Measurements from ENCODE around the gene PPP2R5D.
"Not testable (repeated sequence)": the region's sequence is repeated elsewhere in the genome, so short reads cannot be mapped to it uniquely, and the experiment has no call there.

PPP2R5D gene

DNA sequence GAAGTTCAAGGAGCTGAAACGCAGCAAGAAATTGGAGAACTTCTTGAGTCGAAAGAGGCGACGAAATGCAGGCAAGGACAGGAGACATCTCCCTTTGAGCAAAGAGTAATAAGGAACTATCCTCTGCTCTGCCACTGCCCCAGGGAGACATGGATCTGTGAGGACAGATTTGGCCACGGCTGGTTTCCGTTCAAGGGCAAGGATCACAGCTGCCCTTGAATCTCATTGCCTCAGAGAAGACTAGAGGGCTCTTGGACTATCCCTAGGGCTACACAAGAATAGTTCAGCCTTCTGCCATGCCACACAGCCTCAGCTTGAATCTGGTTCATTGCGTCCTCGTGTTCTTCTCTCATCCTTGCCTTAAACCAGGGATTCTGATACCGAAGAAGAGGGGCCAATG, 44.8 kb downstream of the PPP2R5D start:
- DNase-seq (ENCODE audit: low read depth in 2 of 2), result no peak

DNA sequence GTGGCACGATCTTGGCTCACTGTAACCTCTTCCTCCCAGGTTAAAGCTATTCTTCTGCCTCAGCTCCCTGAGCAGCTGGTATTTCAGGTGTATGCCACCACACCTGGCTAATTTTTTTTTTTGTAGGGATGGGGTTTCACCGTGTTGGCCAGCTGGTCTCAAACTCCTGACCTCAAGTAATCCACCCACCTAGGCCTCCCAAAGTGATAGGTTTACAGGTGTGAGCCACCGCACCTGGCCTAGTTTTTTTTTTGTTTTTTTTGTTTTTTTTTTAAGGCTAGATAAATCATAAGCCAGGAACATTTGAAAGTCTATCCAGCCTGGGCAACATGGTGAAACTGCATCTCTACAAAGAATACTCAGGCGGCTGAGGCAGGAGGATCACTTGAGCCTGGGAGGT, 48.0 kb downstream of the PPP2R5D start:
- no peak for DNase-seq (ENCODE audit: low read depth in 2 of 2)

DNA sequence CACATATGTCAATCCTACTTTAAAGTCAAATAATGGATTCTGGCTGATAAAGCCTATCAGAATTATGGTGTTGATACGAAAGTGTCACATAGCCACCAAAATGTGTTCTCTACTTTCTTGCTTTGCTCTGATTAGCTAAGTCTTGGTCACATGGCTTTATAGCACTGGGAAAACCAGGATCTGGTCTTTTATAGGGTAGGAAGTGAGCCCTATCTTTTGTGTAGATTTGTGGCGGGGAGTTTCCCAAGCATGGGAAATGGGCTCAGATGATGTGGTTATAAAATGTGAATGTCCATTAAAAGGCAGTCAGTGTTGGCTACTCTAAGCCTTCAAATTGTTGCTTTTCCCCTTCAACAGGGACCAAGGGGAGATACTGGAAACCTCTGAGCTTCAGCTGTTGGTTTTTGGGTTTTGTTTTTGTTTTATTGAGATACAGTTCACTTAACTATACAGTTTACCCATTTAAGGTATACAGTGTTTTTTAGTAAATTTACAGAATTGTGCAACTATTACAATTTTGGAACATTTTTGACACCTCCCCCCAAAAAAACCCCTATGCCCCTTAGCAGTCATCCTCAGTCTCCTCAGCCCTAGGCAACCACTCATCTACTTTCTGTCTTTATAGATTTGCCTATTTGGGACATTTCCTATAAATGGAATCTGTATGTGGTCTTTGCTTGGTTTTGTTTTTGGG, 49.3 kb downstream of the PPP2R5D start:
- DNase-seq (ENCODE audit: low read depth in 2 of 2), result no peak

- no peak for DNase-seq (ENCODE audit: low read depth in 2 of 2)
Measured at GRCh38 chr6:43034190-43034525, 49.8 kb downstream of the PPP2R5D start.

DNA sequence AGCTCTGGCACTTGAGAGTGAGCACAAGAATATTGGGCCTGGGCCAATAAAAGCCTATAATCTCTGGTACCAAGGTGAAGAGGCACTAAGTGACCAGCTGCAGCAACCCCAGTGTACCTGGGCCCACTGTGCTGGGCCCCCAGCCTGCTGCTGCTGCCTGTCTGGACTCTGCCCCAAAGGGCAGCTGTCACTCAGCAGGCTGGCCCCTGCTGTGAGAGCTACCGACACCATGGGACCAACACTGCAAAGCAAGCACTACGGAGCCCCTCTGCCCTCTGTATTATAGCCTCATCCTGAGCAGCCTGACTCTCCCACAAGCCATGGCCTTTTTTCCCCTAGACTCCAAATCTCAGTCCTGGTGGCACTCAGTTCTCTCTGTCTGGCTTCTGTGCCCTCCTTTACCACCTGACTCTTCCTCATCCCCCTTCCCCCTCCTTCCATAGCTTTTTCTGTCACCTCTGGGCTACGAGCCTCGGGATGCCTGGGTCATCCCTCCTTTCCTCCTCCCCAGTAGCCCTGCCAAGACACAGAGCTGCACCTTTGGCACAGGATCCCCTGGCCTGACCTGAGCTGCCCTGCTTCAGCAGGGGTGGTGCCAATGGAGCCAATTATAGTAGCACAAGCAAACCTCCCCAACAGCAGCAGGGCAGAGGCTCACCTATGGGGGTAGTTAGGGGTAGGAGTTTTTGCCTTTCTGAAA, 51.3 kb downstream of the PPP2R5D start:
- no peak for DNase-seq (ENCODE audit: low read depth in 2 of 2)

GRCh38 chr6:43036712-43037111, 52.3 kb downstream of the PPP2R5D start:
- DNase-seq (ENCODE audit: low read depth in 2 of 2), result no peak

GRCh38 chr6:43037197-43037596, 52.8 kb downstream of the PPP2R5D start:
- DNase-seq (ENCODE audit: low read depth in 2 of 2), result no peak

GRCh38 chr6:43037706-43038105, 53.3 kb downstream of the PPP2R5D start:
- no peak for DNase-seq (ENCODE audit: low read depth in 2 of 2)

DNA sequence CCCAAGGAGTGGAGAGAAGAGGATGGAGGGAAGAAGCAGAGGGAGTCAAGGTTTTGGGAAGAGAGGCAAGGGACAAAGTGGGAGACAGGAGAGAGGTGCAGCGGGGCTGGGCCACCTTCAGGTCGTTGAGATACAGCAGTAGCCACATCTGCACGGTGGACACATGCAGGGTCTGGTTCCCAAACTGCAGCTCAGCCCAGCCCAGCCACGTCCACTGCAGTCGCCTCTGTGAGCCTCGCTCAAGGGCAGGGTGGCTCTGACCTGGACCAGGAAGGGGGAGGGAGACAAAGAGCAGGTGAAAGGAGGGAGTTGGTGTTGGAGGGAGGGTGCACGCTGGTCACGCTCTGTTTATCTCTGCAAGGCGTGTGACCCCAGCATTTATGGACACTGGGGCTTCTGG, 54.4 kb downstream of the PPP2R5D start:
- DNase-seq (ENCODE audit: low read depth in 2 of 2), result no peak

DNA sequence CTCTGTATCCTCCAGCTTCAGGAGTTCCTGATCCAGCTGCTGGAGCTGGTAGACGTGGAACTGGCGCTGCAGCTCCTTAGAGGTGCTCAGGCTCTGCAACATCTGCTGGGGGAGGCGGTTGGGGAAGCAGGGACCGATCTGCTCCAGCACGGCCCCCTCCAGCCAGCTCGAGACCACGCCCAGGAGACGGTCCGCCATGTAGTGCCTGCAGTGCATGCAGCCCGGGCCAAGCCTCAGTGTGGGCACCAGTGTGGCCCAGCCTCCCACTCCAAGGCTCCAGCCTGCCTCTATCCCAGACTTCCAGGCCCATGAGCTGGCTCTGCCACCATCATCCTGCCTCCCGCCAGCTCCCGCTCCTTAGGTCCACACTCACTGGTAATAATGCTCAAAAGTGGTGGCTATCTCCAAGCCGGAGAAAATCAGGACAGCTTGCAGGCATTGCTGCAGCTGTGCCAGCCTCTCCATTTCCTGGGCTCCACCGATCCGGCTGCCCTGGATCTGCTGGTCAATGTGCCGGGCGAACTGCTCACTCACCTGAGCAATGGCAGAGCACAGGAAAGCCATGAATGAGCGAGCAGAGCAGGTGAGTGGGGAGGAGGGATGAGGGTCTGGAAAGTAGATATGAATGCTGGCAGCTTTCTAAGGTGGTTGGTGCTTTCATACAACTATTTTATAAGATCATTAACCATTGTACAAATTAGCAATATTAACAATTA, 56.3 kb downstream of the PPP2R5D start:
- no peak for DNase-seq (ENCODE audit: low read depth in 2 of 2)

GRCh38 chr6:43041475-43041874, 57.1 kb downstream of the PPP2R5D start:
- DNase-seq (ENCODE audit: low read depth in 2 of 2), result not testable (repeated sequence)

DNA sequence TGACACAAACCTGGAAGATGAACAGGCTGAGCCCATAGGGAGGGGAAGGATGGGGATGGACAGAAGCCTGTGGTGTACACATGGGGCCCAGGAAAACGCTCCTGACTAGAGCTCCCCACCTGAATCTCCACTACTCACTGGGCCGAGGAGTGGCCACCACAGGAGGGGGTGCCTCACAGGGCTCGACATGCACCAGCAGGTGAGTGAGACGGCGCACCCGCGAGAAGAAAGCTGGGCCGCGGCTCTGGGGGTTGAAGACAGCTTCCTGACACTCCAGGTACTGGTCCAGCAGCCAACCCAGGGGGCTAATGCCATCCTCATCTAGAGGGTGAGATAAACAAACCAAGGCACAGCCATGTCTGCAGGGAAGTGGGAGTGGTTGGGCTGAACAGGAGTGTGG, 58.9 kb downstream of the PPP2R5D start:
- no peak for DNase-seq (ENCODE audit: low read depth in 2 of 2)

- no peak for DNase-seq (ENCODE audit: low read depth in 2 of 2)
Measured at GRCh38 chr6:43045371-43045930, 61.1 kb downstream of the PPP2R5D start.

DNA sequence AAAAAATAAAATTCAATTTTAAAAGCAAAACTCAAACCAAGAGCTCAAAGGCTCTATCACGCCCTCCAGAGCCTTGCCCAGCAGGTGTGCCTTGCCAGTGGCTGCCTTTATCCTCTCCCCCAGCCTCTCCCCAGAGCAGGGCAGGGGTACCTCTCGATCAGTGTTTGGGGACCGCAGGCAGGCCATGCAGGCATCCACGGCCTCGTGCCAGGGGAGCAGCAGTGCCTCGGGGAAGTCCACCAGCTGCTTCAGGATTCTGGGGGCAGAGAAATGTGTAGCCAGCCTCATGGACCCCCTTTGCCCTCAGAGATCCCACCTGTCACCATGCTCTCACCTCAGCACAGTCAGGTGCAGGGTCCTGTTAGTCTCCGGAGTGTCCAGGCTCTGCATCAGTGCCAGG, 63.6 kb downstream of the PPP2R5D start:
- DNase-seq (ENCODE audit: low read depth in 2 of 2), result no peak

DNA sequence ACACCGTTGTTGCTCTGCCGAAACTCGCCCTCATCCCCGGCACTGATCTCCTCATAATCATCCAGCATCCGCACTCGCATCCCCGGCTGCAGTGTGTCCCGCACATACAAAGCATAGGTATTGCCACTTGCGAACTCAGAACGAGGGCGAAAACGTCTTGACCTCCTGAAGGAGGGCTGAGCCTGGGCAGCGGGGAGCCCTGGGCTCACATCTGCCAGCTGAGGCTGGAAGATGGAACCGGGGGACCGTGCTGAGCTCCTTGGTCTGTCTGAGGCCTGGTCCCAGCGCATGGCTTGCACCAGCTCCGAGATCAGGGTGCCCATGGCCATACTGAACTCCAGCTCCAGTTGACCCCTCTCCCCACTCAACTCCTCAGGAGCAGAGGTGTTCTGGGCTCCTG, 66.6 kb downstream of the PPP2R5D start:
- DNase-seq (ENCODE audit: low read depth in 2 of 2), result no peak

DNA sequence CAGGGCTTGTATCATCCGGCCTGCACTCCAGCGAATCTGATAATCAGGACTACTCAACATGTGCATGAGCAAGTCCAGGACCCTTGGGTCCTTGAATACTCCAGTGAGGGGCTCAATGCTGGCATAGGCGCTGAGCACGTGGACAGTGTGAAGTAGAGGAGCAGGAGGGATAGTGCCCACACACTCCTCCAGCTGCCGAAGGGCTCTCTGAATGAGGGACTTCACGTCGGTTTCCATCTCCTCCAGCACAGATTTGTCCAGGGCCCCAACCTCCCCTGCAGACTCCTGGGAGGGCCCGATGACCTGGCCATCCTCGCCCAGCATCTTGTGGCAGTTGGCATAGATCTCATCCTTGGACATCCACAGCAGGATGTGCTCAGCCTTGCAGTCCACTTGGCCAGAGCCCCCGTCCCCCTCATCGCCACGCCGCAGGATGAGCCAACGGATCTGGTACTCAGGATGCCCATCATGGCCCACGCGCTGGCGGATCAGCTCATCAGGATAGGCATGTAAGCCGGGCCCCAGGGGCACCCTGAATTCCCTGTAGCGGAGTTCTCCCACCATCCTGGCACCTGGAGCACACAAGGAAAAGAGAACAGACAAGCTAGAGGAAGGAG, 68.0 kb downstream of the PPP2R5D start:
- DNase-seq (ENCODE audit: low read depth in 2 of 2), result no peak

- peak in 1 of 2 donors; percentile 9 for DNase-seq (ENCODE audit: low read depth in 2 of 2)
Measured at GRCh38 chr6:43052842-43053544, 68.6 kb downstream of the PPP2R5D start.

DNA sequence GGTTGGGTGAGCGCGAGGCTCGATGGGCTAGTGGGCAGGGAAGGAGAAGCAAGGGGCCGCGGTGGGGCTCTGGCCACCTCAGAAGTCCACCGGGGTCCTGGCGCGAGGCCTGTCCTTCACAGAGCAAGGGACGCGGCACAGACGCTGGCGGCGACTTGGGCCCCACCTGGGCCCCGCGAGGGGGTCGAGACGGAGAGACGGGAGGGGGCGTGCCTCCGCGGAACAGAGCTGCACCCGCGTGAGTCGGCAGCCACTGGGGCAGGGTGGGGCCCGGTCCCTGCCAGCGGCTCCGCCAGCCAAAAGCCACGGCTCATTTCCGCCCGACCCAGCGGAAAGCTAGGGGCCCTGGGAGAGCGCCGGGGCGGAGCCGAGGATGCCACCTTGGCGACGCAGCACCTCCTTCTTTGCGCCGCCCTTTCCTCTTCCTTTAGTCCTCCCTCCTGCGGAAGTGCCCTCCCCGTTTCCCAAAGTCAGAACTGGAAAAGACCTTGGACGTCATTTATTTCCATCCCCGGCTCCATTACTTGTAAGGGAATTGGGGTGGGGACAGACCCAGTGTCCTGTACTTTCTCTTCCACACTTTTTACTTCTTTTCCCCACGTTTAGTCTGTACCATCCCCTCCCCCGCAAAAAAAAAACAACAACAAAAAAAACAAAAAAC, 69.3 kb downstream of the PPP2R5D start, which contains the start of gene CUL7:
Gene CUL7, minus strand, starts transcription at position 307 of the 661 bp plus-strand sequence. CDS start 1,063 bp downstream, outside the sequence.
- DNase-seq (ENCODE audit: low read depth in 2 of 2), result peak; percentile 83 to 85

GRCh38 chr6:43054206-43054943, 70.0 kb downstream of the PPP2R5D start:
- no peak for DNase-seq (ENCODE audit: low read depth in 2 of 2)

DNA sequence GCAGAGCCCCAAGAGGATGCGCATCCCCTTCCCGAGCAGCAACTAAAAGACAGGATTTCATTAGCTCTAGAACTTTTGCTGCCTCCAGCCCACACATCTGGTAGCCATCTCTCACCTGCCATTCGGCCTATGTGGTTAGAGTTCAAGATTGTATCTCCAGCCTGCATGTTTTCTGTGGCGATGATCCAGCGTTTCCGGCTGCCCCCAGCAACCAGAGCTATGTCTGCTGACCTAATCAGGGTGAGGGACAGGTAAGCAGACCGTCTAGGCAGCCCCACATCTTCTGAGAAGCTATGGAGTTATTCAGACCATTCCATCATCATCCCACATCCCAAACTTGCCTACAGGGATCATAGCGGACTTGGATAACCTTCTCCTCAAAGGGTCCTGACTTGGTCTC, 71.6 kb downstream of the PPP2R5D start:
- DNase-seq (ENCODE audit: low read depth in 2 of 2), result no peak

Data from activated CD4-positive, alpha-beta T cell treated with anti-CD3 and anti-CD28 coated beads for 24 hours (primary cell).